ENCODE results near the gene TOMM5. TPM values are rescaled to one million over a fixed set of nuclear protein-coding genes. Genes with fewer than 3 reads are reported as not detected.

TOMM5 gene
- polyA plus RNA-seq, 1 donor from 2014 or later = 262 TPM

DNA sequence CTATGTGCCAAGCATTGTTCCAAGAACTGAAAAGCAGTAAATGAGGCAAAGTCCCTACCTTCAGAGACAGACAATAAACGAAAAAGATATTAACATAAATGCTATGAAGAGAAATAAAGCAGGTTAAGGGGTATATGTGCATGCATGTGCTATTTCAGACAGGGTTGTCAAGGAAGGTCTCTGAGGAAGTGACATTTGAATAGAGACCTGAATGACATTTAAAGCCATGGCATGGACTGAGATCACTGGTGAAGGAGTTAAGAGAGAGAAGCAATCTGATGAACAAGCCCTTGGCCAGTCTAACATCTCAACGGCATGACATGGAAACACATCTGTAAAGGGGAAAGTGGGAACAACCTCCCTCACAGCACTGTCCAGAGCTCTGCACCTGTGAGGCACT, 30.7 kb downstream of the TOMM5 start:
- Histone ChIP-seq H3K9me2 (ENCODE audit: insufficient read depth, low read length) (no peaks in the 10 kb centered on the region), H4K20me1 (ENCODE audit: insufficient read depth) (no peaks in the 10 kb centered on the region), H3K36me3 (ENCODE audit: insufficient read depth, low read length) (peaks cover 8% of the 10 kb centered on the region), H2AFZ (ENCODE audit: low read depth, low read length) (no peak overlapping the region), H3K79me2 (replicated peaks; ENCODE audit: insufficient read depth, low read length) (peaks cover 3% of the 10 kb centered on the region), H3K27me3 (ENCODE audit: insufficient read depth, low read depth, low read length) (no peaks in the 10 kb centered on the region), H3K27ac (ENCODE audit: low read length) (no peak overlapping the region), H3K9me3 (ENCODE audit: low read length) (peaks cover 2% of the 10 kb centered on the region), H3K4me2 (ENCODE audit: low read length) (no peak overlapping the region), H3K9ac (ENCODE audit: low read length) (no peak overlapping the region), H3K4me3 (ENCODE audit: low read length) (no peak overlapping the region), H3F3A (ENCODE audit: insufficient read depth, low read length, poor library complexity, severe bottlenecking) (no peaks in the 10 kb centered on the region)
- no peak for TF ChIP-seq RAD21 (conservative IDR thresholded peaks at IDR 0.05)
- TF ChIP-seq EP300 (conservative IDR thresholded peaks at IDR 0.05; ENCODE audit: poor library complexity, severe bottlenecking) = no peak
- TF ChIP-seq, protein P1, sequence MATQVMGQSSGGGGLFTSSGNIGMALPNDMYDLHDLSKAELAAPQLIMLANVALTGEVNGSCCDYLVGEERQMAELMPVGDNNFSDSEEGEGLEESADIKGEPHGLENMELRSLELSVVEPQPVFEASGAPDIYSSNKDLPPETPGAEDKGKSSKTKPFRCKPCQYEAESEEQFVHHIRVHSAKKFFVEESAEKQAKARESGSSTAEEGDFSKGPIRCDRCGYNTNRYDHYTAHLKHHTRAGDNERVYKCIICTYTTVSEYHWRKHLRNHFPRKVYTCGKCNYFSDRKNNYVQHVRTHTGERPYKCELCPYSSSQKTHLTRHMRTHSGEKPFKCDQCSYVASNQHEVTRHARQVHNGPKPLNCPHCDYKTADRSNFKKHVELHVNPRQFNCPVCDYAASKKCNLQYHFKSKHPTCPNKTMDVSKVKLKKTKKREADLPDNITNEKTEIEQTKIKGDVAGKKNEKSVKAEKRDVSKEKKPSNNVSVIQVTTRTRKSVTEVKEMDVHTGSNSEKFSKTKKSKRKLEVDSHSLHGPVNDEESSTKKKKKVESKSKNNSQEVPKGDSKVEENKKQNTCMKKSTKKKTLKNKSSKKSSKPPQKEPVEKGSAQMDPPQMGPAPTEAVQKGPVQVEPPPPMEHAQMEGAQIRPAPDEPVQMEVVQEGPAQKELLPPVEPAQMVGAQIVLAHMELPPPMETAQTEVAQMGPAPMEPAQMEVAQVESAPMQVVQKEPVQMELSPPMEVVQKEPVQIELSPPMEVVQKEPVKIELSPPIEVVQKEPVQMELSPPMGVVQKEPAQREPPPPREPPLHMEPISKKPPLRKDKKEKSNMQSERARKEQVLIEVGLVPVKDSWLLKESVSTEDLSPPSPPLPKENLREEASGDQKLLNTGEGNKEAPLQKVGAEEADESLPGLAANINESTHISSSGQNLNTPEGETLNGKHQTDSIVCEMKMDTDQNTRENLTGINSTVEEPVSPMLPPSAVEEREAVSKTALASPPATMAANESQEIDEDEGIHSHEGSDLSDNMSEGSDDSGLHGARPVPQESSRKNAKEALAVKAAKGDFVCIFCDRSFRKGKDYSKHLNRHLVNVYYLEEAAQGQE (IDR thresholded peaks at IDR 0.05; ENCODE audit: borderline replicate concordance) = no peak

DNA sequence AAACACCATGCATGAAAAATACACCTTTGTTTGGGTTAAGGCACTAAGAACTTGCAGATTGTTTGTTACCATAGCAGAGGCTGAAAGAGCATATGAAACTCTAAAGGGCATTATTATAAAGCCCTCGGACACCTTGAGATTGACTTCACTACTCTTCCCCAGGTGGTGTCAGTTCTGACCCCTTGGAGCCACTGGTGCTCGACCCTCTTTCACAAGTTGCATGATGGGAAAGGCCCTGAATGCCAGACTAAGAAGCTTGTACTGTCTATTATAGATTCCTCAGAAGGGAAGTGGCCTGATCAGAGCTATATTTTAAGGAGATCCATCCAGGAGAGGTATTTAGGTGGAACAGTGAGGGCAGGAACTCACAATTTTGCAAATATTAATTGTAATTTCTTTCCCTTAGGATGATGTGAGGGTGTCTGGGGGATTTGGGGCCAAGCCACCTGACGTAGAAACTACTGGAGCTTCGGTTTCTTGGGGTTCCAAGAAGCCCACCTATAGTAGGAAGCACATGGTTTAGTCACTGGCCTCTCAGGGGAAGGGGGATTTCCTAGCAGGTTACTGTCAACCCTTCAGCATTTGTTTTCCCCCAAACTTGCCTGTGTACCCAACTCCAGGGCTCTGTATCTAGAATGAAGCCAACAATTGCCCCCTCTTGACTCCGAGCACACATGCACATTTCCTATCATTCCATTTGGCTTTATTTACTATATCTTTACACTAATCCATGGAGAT, 32.4 kb downstream of the TOMM5 start:
- H3K36me3 ChIP-seq (ENCODE audit: insufficient read depth, low read length) = peaks cover 8% of the 10 kb centered on the region
- H3K9me2 ChIP-seq (ENCODE audit: insufficient read depth, low read length) = no peaks in the 10 kb centered on the region
- H3K9ac ChIP-seq (ENCODE audit: low read length) = no peak overlapping the region
- no peaks in the 10 kb centered on the region for H3F3A ChIP-seq (ENCODE audit: insufficient read depth, low read length, poor library complexity, severe bottlenecking)
- H3K79me2 ChIP-seq (replicated peaks; ENCODE audit: insufficient read depth, low read length) = no peaks in the 10 kb centered on the region
- no peak overlapping the region for H3K4me3 ChIP-seq (ENCODE audit: low read length)
- H3K27ac ChIP-seq (ENCODE audit: low read length) = no peak overlapping the region
- TF ChIP-seq, protein P2, sequence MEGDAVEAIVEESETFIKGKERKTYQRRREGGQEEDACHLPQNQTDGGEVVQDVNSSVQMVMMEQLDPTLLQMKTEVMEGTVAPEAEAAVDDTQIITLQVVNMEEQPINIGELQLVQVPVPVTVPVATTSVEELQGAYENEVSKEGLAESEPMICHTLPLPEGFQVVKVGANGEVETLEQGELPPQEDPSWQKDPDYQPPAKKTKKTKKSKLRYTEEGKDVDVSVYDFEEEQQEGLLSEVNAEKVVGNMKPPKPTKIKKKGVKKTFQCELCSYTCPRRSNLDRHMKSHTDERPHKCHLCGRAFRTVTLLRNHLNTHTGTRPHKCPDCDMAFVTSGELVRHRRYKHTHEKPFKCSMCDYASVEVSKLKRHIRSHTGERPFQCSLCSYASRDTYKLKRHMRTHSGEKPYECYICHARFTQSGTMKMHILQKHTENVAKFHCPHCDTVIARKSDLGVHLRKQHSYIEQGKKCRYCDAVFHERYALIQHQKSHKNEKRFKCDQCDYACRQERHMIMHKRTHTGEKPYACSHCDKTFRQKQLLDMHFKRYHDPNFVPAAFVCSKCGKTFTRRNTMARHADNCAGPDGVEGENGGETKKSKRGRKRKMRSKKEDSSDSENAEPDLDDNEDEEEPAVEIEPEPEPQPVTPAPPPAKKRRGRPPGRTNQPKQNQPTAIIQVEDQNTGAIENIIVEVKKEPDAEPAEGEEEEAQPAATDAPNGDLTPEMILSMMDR (IDR thresholded peaks at IDR 0.05; ENCODE audit: poor library complexity, severe bottlenecking) = no peak
- TF ChIP-seq MXI1 (conservative IDR thresholded peaks at IDR 0.05; ENCODE audit: poor library complexity, severe bottlenecking) (no peak), EZH2 (IDR thresholded peaks at IDR 0.05; ENCODE audit: borderline replicate concordance, insufficient read depth, low read length, poor library complexity, severe bottlenecking) (no peak), TAF1 (IDR thresholded peaks at IDR 0.05; ENCODE audit: low read depth) (no peak)
- peaks cover 2% of the 10 kb centered on the region for H3K9me3 ChIP-seq (ENCODE audit: low read length)
- no peaks in the 10 kb centered on the region for H3K27me3 ChIP-seq (ENCODE audit: insufficient read depth, low read depth, low read length)
- H2AFZ ChIP-seq (ENCODE audit: low read depth, low read length) = no peak overlapping the region
- H3K4me2 ChIP-seq (ENCODE audit: low read length) = no peak overlapping the region
- H4K20me1 ChIP-seq (ENCODE audit: insufficient read depth) = no peaks in the 10 kb centered on the region

DNA sequence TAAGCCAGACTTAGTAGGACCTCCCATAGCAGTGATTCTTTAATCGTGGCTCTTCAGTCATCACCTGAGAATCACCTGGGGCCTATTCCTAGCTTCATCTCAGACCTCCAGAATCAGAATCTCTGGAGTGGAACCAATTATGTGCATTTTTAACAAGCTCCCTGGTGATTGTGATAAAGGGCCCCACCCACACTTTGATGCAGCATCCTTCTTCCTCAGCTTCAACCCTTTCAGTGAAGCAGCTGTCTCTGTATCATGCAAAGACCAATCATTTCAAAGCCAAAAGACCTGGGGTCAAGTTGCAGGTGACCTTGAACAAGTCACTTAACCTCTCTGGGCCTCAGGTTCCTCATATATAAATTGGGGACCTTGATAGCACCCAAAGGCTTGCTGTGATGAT, 33.3 kb downstream of the TOMM5 start:
- Histone ChIP-seq H3K36me3 (ENCODE audit: insufficient read depth, low read length) (peaks cover 8% of the 10 kb centered on the region), H3K9me2 (ENCODE audit: insufficient read depth, low read length) (no peaks in the 10 kb centered on the region)

More for the DNA sequence above, 33.3 kb downstream of the TOMM5 start:
- Histone ChIP-seq H3K79me2 (replicated peaks; ENCODE audit: insufficient read depth, low read length) (no peaks in the 10 kb centered on the region), H3K9ac (ENCODE audit: low read length) (no peak overlapping the region), H3F3A (ENCODE audit: insufficient read depth, low read length, poor library complexity, severe bottlenecking) (no peaks in the 10 kb centered on the region), H3K27ac (ENCODE audit: low read length) (no peak overlapping the region), H3K27me3 (ENCODE audit: insufficient read depth, low read depth, low read length) (no peaks in the 10 kb centered on the region), H3K9me3 (ENCODE audit: low read length) (no peaks in the 10 kb centered on the region), H3K4me3 (ENCODE audit: low read length) (no peak overlapping the region), H4K20me1 (ENCODE audit: insufficient read depth) (no peaks in the 10 kb centered on the region), H2AFZ (ENCODE audit: low read depth, low read length) (no peak overlapping the region), H3K4me2 (ENCODE audit: low read length) (no peak overlapping the region)
- TF ChIP-seq EZH2 (IDR thresholded peaks at IDR 0.05; ENCODE audit: borderline replicate concordance, insufficient read depth, low read length, poor library complexity, severe bottlenecking) = no peak
- no peak for TF ChIP-seq TAF1 (IDR thresholded peaks at IDR 0.05; ENCODE audit: low read depth)
- TF ChIP-seq EP300 (conservative IDR thresholded peaks at IDR 0.05; ENCODE audit: poor library complexity, severe bottlenecking) = no peak
- TF ChIP-seq, protein P2 (IDR thresholded peaks at IDR 0.05; ENCODE audit: poor library complexity, severe bottlenecking) = no peak
- TF ChIP-seq, protein P1 (IDR thresholded peaks at IDR 0.05; ENCODE audit: borderline replicate concordance) = no peak
- no peak for TF ChIP-seq MXI1 (conservative IDR thresholded peaks at IDR 0.05; ENCODE audit: poor library complexity, severe bottlenecking)
- no peak for TF ChIP-seq RAD21 (conservative IDR thresholded peaks at IDR 0.05)
- TF ChIP-seq SMC3 (conservative IDR thresholded peaks at IDR 0.05; ENCODE audit: poor library complexity) = no peak
- TF ChIP-seq POLR2AphosphoS5 (IDR thresholded peaks at IDR 0.05) = no peak

All from neural cell (in vitro differentiated cells).